ENCODE data around the gene REXO2.

DNA sequence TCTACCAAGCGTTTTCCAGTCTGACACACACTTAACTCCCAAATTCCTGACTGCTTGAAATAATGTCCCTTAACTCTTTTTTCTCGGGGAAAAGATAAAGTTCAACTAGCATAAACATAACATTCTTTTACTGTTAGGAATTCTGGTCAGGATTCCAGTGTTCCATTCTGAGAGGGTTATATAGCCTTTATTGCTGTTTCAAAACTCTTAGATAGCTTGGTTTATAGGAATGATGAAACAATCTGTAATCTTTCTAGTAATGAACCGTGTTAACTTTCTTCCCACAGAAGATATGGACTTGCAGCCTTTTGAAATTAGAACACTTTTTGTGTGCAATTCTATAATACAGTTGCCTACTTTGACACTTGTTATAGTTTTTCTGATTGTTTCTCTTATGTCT, 8.6 kb downstream of the REXO2 start:
- TF ChIP-seq, protein P1, sequence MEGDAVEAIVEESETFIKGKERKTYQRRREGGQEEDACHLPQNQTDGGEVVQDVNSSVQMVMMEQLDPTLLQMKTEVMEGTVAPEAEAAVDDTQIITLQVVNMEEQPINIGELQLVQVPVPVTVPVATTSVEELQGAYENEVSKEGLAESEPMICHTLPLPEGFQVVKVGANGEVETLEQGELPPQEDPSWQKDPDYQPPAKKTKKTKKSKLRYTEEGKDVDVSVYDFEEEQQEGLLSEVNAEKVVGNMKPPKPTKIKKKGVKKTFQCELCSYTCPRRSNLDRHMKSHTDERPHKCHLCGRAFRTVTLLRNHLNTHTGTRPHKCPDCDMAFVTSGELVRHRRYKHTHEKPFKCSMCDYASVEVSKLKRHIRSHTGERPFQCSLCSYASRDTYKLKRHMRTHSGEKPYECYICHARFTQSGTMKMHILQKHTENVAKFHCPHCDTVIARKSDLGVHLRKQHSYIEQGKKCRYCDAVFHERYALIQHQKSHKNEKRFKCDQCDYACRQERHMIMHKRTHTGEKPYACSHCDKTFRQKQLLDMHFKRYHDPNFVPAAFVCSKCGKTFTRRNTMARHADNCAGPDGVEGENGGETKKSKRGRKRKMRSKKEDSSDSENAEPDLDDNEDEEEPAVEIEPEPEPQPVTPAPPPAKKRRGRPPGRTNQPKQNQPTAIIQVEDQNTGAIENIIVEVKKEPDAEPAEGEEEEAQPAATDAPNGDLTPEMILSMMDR (IDR thresholded peaks at IDR 0.05 in 2 of 3, conservative IDR thresholded peaks at IDR 0.05 in 1 of 3; ENCODE audit: borderline replicate concordance in 1 of 3, insufficient read depth in 1 of 3, low read depth in 2 of 3, low read length in 2 of 3), result no peak
- TF ChIP-seq EZH2 (IDR thresholded peaks at IDR 0.05) (no peak), EGR1 (IDR thresholded peaks at IDR 0.05; ENCODE audit: low read depth) (no peak), POLR2A (IDR thresholded peaks at IDR 0.05; ENCODE audit: borderline replicate concordance, extremely low read depth, insufficient read depth, insufficient read length) (no peak)

All from HCT116 (cell line).